ENCODE data around the gene MVK.

GRCh38 chr12:109533487-109533740 lies 40.2 kb upstream of the MVK start:
- no peak for TF ChIP-seq CTCF (IDR thresholded peaks at IDR 0.05; ENCODE audit: low read depth, low read length, missing input control)
- TF ChIP-seq FOXA2 (IDR thresholded peaks at IDR 0.05) = no peak
- no peak for TF ChIP-seq ZBTB33 (IDR thresholded peaks at IDR 0.05)
- no peak for TF ChIP-seq YY1 (IDR thresholded peaks at IDR 0.05)
- no peak for TF ChIP-seq REST (IDR thresholded peaks at IDR 0.05)
- TF ChIP-seq HNF4G (IDR thresholded peaks at IDR 0.05) = no peak

Data from liver (tissue), 3 donors.